ENCODE measurements around the gene CPD. TPM values are rescaled to one million over a fixed set of nuclear protein-coding genes. Genes with fewer than 3 reads are reported as not detected.

CPD gene
- polyA plus RNA-seq, 1 of the 3 experiments (the other 2 are of a cell fraction) = 12.5 TPM

- Histone ChIP-seq H3K9me3 (no peaks in the 10 kb centered on the region), H3K27ac (ENCODE audit: low read depth in 2 of 2, low read length in 1 of 2) (no peak overlapping the region), H3K9ac (no peak overlapping the region), H3K9me2 (no peaks in the 10 kb centered on the region), H4K20me1 (ENCODE audit: insufficient read depth) (no peaks in the 10 kb centered on the region), H3K36me3 (replicated peaks in 1 of 2; ENCODE audit: control insufficient read depth in 1 of 2, insufficient read depth in 2 of 2, low read length in 1 of 2) (no peaks in the 10 kb centered on the region), H3K27me3 (ENCODE audit: insufficient read depth) (no peaks in the 10 kb centered on the region), H3K4me3 (ENCODE audit: low read depth in 2 of 2, low read length in 1 of 2) (no peak overlapping the region), H3K4me1 (ENCODE audit: control insufficient read depth in 1 of 2, insufficient read depth in 2 of 2, low read depth in 1 of 2, low read length in 1 of 2) (no peaks in the 10 kb centered on the region; a peak in 1 of 4 replicates), H2AFZ (ENCODE audit: low read depth) (no peak overlapping the region), H3F3A (replicated peaks; ENCODE audit: insufficient read depth) (no peaks in the 10 kb centered on the region), H3K4me2 (no peak overlapping the region), H3K79me2 (ENCODE audit: insufficient read depth) (no peaks in the 10 kb centered on the region)
- no peak for DNase-seq
- ChIA-PET POLR2A (interaction anchor here (0.7 kb wide), 1 partner anchor 25 kb away, joined by 4 read pairs; no protein-coding TSS in a partner anchor), CTCF (interaction anchor here (0.6 to 0.9 kb wide), 2 partner anchors 86 to 122 kb away, joined by 3 read pairs; partner anchors contain the start of gene GOSR1)
- TF ChIP-seq YY1 (IDR thresholded peaks at IDR 0.05; ENCODE audit: low read depth) (no peak), GABPA (IDR thresholded peaks at IDR 0.05; ENCODE audit: low read depth) (no peak), RXRA (IDR thresholded peaks at IDR 0.05; ENCODE audit: borderline replicate concordance, low read depth) (no peak), MEF2A (IDR thresholded peaks at IDR 0.05; ENCODE audit: borderline replicate concordance, low read depth) (no peak), FOXJ3 (CRISPR knock-in tag; IDR thresholded peaks at IDR 0.05) (no peak), POLR2AphosphoS5 (IDR thresholded peaks at IDR 0.05; ENCODE audit: low read depth, low read length) (no peak), USF2 (IDR thresholded peaks at IDR 0.05; ENCODE audit: borderline replicate concordance, low read depth, low read length) (no peak), SMC3 (IDR thresholded peaks at IDR 0.05; ENCODE audit: low read depth, low read length) (no peak), TEAD4 (IDR thresholded peaks at IDR 0.05; ENCODE audit: borderline replicate concordance, insufficient read depth) (no peak), JUND (IDR thresholded peaks at IDR 0.05) (no peak), MXI1 (IDR thresholded peaks at IDR 0.05; ENCODE audit: low read depth, low read length) (no peak), RCOR1 (IDR thresholded peaks at IDR 0.05; ENCODE audit: low read length) (no peak), CTCF (IDR thresholded peaks at IDR 0.05) (no peak), FOXM1 (IDR thresholded peaks at IDR 0.05; ENCODE audit: low read depth) (no peak), EP300 (IDR thresholded peaks at IDR 0.05; ENCODE audit: borderline replicate concordance in 1 of 2, low read depth in 1 of 2, low read length in 1 of 2) (no peak), NRF1 (IDR thresholded peaks at IDR 0.05; ENCODE audit: low read depth, low read length) (no peak), RAD21 (IDR thresholded peaks at IDR 0.05; ENCODE audit: low read length) (no peak)
- TF ChIP-seq, protein P1, sequence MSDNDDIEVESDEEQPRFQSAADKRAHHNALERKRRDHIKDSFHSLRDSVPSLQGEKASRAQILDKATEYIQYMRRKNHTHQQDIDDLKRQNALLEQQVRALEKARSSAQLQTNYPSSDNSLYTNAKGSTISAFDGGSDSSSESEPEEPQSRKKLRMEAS (IDR thresholded peaks at IDR 0.05; ENCODE audit: low read depth) = no peak
- TF ChIP-seq, protein P2, sequence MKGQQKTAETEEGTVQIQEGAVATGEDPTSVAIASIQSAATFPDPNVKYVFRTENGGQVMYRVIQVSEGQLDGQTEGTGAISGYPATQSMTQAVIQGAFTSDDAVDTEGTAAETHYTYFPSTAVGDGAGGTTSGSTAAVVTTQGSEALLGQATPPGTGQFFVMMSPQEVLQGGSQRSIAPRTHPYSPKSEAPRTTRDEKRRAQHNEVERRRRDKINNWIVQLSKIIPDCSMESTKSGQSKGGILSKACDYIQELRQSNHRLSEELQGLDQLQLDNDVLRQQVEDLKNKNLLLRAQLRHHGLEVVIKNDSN (IDR thresholded peaks at IDR 0.05; ENCODE audit: borderline replicate concordance, low read depth) = no peak
- TF ChIP-seq, protein P3, sequence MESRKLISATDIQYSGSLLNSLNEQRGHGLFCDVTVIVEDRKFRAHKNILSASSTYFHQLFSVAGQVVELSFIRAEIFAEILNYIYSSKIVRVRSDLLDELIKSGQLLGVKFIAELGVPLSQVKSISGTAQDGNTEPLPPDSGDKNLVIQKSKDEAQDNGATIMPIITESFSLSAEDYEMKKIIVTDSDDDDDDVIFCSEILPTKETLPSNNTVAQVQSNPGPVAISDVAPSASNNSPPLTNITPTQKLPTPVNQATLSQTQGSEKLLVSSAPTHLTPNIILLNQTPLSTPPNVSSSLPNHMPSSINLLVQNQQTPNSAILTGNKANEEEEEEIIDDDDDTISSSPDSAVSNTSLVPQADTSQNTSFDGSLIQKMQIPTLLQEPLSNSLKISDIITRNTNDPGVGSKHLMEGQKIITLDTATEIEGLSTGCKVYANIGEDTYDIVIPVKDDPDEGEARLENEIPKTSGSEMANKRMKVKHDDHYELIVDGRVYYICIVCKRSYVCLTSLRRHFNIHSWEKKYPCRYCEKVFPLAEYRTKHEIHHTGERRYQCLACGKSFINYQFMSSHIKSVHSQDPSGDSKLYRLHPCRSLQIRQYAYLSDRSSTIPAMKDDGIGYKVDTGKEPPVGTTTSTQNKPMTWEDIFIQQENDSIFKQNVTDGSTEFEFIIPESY (IDR thresholded peaks at IDR 0.05; ENCODE audit: borderline replicate concordance, low read depth) = no peak
Observed at GRCh38 chr17:30354701-30355100, 24.0 kb upstream of the CPD start.
